ENCODE results near the gene IGF2BP3. TPM values are rescaled to one million over a fixed set of nuclear protein-coding genes. Genes with fewer than 3 reads are reported as not detected.

Gene IGF2BP3
- total RNA-seq, 1 experiment from 2014 or later, result 189 TPM

- H3K27me3 ChIP-seq (replicated peaks), result no peaks in the 10 kb centered on the region
- peaks cover 7% of the 10 kb centered on the region; the same call in 1 of the 2 replicates for H3K36me3 ChIP-seq
- H3K4me3 ChIP-seq, result no peak overlapping the region
- no peak overlapping the region for H3K27ac ChIP-seq
- H3K9me3 ChIP-seq (replicated peaks), result no peaks in the 10 kb centered on the region
- peaks cover 25% of the 10 kb centered on the region for H3K4me1 ChIP-seq (replicated peaks)
- DNase-seq (ENCODE audit: low read depth in 1 of 2, low spot score in 2 of 2), result no peak
These were observed 96.9 kb downstream of the IGF2BP3 start for GRCh38 chr7:23373151-23374004.

DNA sequence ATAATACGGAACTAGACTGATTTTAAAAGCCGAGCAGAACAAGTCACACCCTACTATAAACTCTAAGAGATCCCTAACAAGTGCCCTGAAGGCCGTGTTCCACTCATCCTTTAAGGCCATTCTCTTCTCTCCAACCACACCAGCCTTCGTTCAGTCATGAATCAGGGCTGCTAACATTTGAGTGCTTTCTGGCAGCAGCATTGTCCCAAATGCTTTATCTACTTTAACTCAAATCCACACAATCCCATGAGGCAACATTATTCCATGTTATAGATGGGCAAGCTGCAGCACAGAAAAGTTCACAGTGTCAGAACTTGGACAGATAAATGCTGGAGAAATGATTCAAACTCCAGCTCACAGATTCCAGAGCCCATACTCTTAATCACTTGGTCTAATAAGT is 97.7 kb downstream of the IGF2BP3 start:
- no peak for DNase-seq (ENCODE audit: low read depth in 1 of 2, low spot score in 2 of 2)
- H3K9me3 ChIP-seq (replicated peaks), result no peaks in the 10 kb centered on the region
- peaks cover 23% of the 10 kb centered on the region for H3K4me1 ChIP-seq (replicated peaks)
- H3K27me3 ChIP-seq (replicated peaks), result no peaks in the 10 kb centered on the region
- no peak overlapping the region for H3K27ac ChIP-seq
- H3K4me3 ChIP-seq, result no peak overlapping the region
- peaks cover 7% of the 10 kb centered on the region; the same call in 1 of the 2 replicates for H3K36me3 ChIP-seq

GRCh38 chr7:23371654-23372053 is 98.6 kb downstream of the IGF2BP3 start:
- Histone ChIP-seq H3K4me3 (no peak overlapping the region), H3K4me1 (replicated peaks) (peaks cover 13% of the 10 kb centered on the region), H3K27ac (no peak overlapping the region), H3K9me3 (replicated peaks) (no peaks in the 10 kb centered on the region), H3K27me3 (replicated peaks) (no peaks in the 10 kb centered on the region), H3K36me3 (peaks cover 8% of the 10 kb centered on the region; the same call in 1 of the 2 replicates)
- DNase-seq (ENCODE audit: low read depth in 1 of 2, low spot score in 2 of 2), result no peak

DNA sequence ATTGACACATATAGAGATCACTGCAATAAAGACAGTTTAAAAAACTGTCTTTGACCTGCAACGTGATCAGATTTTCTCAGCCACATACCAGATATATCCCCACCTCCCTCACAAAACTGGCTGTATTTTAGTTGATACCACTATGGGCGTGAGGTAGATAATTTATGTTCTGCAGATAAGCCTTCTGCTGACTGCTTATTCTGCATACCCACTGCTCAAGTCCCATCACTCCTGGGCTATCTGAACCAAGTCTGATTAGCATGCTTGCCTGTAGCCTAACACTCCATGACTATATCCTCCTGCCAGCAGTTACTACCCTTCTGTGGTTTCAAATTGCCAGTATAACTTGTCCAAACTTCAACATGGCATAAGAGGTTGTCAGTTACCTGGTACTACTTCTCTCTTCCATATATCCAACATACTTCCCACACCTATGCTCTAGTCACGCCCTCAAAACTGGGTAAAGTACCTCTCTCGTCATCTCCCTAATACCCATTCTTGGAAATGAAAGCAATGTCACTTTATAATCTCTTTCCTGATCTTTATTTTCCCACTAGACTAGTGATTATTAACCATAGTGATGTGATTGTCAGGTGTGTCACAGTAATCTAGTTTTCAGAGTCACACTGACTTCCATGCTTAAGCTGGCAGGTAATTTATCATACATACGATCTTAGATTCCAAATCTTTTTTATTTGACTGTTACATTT is 100.4 kb downstream of the IGF2BP3 start:
- no peak for DNase-seq (ENCODE audit: low read depth in 1 of 2, low spot score in 2 of 2)
- Histone ChIP-seq H3K36me3 (peaks cover 9% of the 10 kb centered on the region; the same call in 1 of the 2 replicates), H3K4me3 (no peak overlapping the region), H3K4me1 (replicated peaks) (peaks cover 12% of the 10 kb centered on the region), H3K27me3 (replicated peaks) (no peaks in the 10 kb centered on the region), H3K9me3 (replicated peaks) (no peaks in the 10 kb centered on the region), H3K27ac (no peak overlapping the region)

DNA sequence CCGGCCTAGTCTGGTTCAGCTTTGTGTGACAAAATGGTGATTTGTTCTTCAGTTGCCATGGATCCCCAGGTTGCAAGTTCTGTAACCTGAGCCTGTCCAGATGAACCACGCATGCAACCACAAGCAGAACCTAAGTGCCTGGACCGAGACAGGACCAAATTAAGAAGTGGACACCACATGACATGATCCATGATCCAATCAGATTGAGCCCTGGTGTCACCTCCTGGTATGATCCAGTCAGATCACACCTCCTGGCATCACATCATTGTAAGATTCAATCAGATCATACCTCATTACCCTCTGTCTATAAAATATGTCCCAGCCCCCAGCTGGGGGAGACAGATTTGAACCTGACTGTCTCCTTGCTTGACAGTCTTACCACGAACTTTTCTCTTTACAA is 101.2 kb downstream of the IGF2BP3 start:
- H3K27me3 ChIP-seq (replicated peaks), result no peaks in the 10 kb centered on the region
- no peak overlapping the region for H3K4me3 ChIP-seq
- no peak for DNase-seq (ENCODE audit: low read depth in 1 of 2, low spot score in 2 of 2)
- H3K36me3 ChIP-seq, result peaks cover 11% of the 10 kb centered on the region; the same call in 1 of the 2 replicates
- no peaks in the 10 kb centered on the region for H3K9me3 ChIP-seq (replicated peaks)
- no peak overlapping the region for H3K27ac ChIP-seq
- peaks cover 12% of the 10 kb centered on the region for H3K4me1 ChIP-seq (replicated peaks)

GRCh38 chr7:23358152-23358674 is 112.1 kb downstream of the IGF2BP3 start:
- DNase-seq (ENCODE audit: low read depth in 1 of 2, low spot score in 2 of 2), result no peak
- H3K9me3 ChIP-seq (replicated peaks), result no peaks in the 10 kb centered on the region
- H3K27me3 ChIP-seq (replicated peaks), result no peaks in the 10 kb centered on the region
- peaks cover 12% of the 10 kb centered on the region for H3K36me3 ChIP-seq
- H3K4me3 ChIP-seq, result no peak overlapping the region
- H3K4me1 ChIP-seq (replicated peaks), result peaks cover 37% of the 10 kb centered on the region
- peak overlapping the region; percentile 51 for H3K27ac ChIP-seq

DNA sequence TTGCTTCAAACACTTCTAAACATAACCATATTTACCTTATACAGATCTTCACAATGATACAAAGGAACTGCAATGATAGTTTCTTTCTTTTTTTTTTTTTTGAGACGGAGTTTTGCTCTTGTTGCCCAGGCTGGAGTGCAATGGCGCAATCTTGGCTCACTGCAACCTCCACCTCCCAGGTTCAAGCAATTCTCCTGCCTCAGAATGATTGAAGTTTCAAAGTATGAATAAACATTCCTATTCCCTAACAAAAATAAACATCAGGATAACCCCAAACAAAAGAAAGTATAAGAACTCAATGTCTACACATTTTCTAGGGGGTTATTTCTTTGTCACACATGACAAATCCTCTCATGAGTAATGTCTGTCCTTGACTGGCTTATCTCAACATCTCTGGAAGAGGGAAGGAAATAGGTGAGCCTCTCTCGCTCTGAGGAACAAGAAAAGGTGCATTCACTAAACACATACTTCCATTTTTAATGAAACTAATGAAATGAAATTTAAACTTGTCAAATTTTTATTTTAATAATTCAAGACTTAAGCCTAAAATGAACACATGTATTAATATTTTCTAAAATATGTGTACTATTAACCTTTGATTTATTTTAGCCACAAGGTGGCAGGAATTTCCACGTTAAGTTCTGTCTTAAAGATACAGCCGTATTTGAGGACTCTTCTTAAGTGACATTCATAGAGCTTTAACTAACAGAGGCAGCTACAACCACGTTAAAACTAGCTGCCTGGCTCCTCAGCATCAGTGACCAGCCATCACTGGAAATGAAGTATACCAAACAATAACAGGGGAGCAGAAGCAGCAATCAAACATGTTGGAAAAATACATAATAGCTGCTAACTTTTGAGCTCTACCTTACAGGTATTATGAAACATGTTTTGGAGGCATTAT is 112.8 kb downstream of the IGF2BP3 start:
- Histone ChIP-seq H3K9me3 (replicated peaks) (no peaks in the 10 kb centered on the region), H3K27me3 (replicated peaks) (no peaks in the 10 kb centered on the region), H3K27ac (peak overlapping the region; percentile 51), H3K4me1 (replicated peaks) (peaks cover 42% of the 10 kb centered on the region), H3K36me3 (peaks cover 12% of the 10 kb centered on the region), H3K4me3 (no peak overlapping the region)
- peak in 1 of 2 experiments; percentile 90 for DNase-seq (ENCODE audit: low read depth in 1 of 2, low spot score in 2 of 2)

GRCh38 chr7:23356726-23357125 is 113.6 kb downstream of the IGF2BP3 start:
- H3K4me1 ChIP-seq (replicated peaks), result peaks cover 42% of the 10 kb centered on the region
- no peaks in the 10 kb centered on the region for H3K27me3 ChIP-seq (replicated peaks)
- H3K9me3 ChIP-seq (replicated peaks), result no peaks in the 10 kb centered on the region
- no peak overlapping the region for H3K4me3 ChIP-seq
- peak overlapping the region; percentile 51 for H3K27ac ChIP-seq
- no peak for DNase-seq (ENCODE audit: low read depth in 1 of 2, low spot score in 2 of 2)
- peaks cover 12% of the 10 kb centered on the region for H3K36me3 ChIP-seq

DNA sequence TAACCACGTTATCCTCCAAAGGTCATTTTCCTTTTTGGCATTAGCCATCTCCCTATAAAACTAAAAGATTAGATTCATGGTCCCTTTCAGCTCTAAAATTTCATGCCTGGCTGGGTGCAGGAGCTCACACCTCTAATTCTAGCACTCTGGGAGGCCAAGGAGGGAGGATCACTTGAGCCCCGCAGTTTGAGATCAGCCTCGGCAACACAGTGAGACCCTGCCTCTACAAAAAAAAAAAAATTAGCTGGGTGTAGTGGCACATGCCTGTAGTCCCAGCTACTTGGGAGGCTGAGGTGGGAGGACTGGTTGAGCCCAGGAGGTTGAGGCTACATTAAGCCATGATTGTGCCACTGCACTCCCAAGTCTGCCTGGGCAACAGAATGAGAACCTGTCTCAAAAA is 114.1 kb downstream of the IGF2BP3 start:
- Histone ChIP-seq H3K27me3 (replicated peaks) (no peaks in the 10 kb centered on the region), H3K36me3 (peaks cover 12% of the 10 kb centered on the region), H3K4me1 (replicated peaks) (peaks cover 42% of the 10 kb centered on the region), H3K9me3 (replicated peaks) (no peaks in the 10 kb centered on the region), H3K4me3 (no peak overlapping the region), H3K27ac (no peak overlapping the region)
- no peak for DNase-seq (ENCODE audit: low read depth in 1 of 2, low spot score in 2 of 2)

- Histone ChIP-seq H3K27ac (no peak overlapping the region), H3K4me1 (replicated peaks) (peaks cover 58% of the 10 kb centered on the region), H3K4me3 (no peak overlapping the region), H3K36me3 (0 out of 2 replicates have a peak, but pooled peaks cover 3% of the 10 kb centered on the region), H3K27me3 (replicated peaks) (no peaks in the 10 kb centered on the region), H3K9me3 (replicated peaks) (no peaks in the 10 kb centered on the region)
- no peak for DNase-seq (ENCODE audit: low read depth in 1 of 2, low spot score in 2 of 2)
These were observed 117.1 kb downstream of the IGF2BP3 start for GRCh38 chr7:23353172-23353571.

DNA sequence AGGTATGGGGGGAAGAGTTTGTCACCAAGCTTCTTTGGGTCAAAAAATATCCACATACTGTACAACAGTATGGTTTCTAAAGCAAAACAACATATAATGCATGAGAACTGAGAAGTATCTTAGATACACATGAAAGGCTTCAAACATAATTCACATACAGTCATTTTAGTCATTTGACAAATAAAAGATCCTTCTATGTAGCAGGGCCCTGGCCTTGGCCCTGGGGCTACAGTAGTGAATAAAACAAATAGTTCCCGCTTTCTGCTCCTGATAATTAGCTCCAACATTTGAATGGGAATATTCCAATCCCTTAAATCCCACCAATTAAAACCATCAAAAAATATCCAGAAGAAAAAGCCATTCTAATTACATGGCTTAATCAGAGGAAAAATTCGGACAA is 119.8 kb downstream of the IGF2BP3 start:
- Histone ChIP-seq H3K27me3 (replicated peaks) (no peaks in the 10 kb centered on the region), H3K4me1 (replicated peaks) (peaks cover 50% of the 10 kb centered on the region), H3K4me3 (no peak overlapping the region), H3K27ac (peak overlapping the region; percentile 93), H3K9me3 (replicated peaks) (no peaks in the 10 kb centered on the region), H3K36me3 (peaks cover 15% of the 10 kb centered on the region)
- DNase-seq (ENCODE audit: low read depth in 1 of 2, low spot score in 2 of 2), result no peak

GRCh38 chr7:23349484-23350157 is 120.7 kb downstream of the IGF2BP3 start:
- peaks cover 59% of the 10 kb centered on the region for H3K4me1 ChIP-seq (replicated peaks)
- H3K9me3 ChIP-seq (replicated peaks), result no peaks in the 10 kb centered on the region
- H3K36me3 ChIP-seq, result peaks cover 24% of the 10 kb centered on the region
- DNase-seq (ENCODE audit: low read depth in 1 of 2, low spot score in 2 of 2), result peak in 1 of 2 experiments; percentile 77
- no peaks in the 10 kb centered on the region for H3K27me3 ChIP-seq (replicated peaks)
- peak overlapping the region; percentile 93 for H3K27ac ChIP-seq
- no peak overlapping the region for H3K4me3 ChIP-seq

Data from SJSA1 (cell line).